DOHH2 (cell line): ENCODE data around the gene MOV10.
"Not testable (repeated sequence)": the region's sequence is repeated elsewhere in the genome, so short reads cannot be mapped to it uniquely, and the experiment has no call there.

Experiments used
- H3F3A ChIP-seq: fragments of 200-600 bp; sonication (generic), shearing (Covaris generic); 2 replicates; pipeline ENCODE4 v1.6.0; 2016; ENCODE audit warnings: antibody characterized with exemption, mild to moderate bottlenecking; ENCODE audit not compliant: control insufficient read depth, insufficient read depth
- H3K27ac ChIP-seq: fragments of 200-600 bp; sonication (generic); 2 replicates; pipeline ENCODE4 v1.5.1; 2014; ENCODE audit warnings: low read depth, mild to moderate bottlenecking, low read length, moderate library complexity
- H3K27me3 ChIP-seq: fragments of 200-600 bp; sonication (generic); 2 replicates; pipeline ENCODE4 v1.6.1; 2014; ENCODE audit warnings: mild to moderate bottlenecking, low read length, mixed read lengths; ENCODE audit not compliant: control insufficient read depth
- H3K36me3 ChIP-seq: fragments of 200-600 bp; sonication (generic); 2 replicates; pipeline ENCODE4 v1.6.1; 2014; ENCODE audit warnings: mild to moderate bottlenecking, low read length, moderate library complexity, mixed read lengths; ENCODE audit not compliant: control insufficient read depth
- H3K4me1 ChIP-seq: fragments of 200-600 bp; sonication (generic); 2 replicates; pipeline ENCODE4 v1.6.1; 2014; ENCODE audit warnings: mild to moderate bottlenecking, low read length, mixed read lengths; ENCODE audit not compliant: control insufficient read depth
- H3K4me2 ChIP-seq: fragments of 200-600 bp; sonication (generic); 2 replicates; pipeline ENCODE4 v1.6.0; 2014; ENCODE audit warnings: mild to moderate bottlenecking, low read length, moderate library complexity
- H3K4me3 ChIP-seq: fragments of 200-600 bp; sonication (generic); 2 replicates; pipeline ENCODE4 v1.5.1; 2014; ENCODE audit warnings: mild to moderate bottlenecking, low read length, mixed read lengths
- H3K79me2 ChIP-seq: fragments of 200-600 bp; sonication (generic); 2 replicates; pipeline ENCODE4 v1.6.1; 2014; ENCODE audit warnings: mild to moderate bottlenecking, low read length, mixed read lengths; ENCODE audit not compliant: control insufficient read depth
- H3K9me2 ChIP-seq: fragments of 200-600 bp; sonication (generic); replicated peaks from 2 replicates; pipeline ENCODE4 v1.6.1; 2014; ENCODE audit warnings: mild to moderate bottlenecking, low read length, mixed read lengths; ENCODE audit not compliant: control insufficient read depth
- H3K9me3 ChIP-seq: fragments of 200-600 bp; sonication (generic); 2 replicates; pipeline ENCODE4 v1.6.1; 2014; ENCODE audit warnings: antibody characterized with exemption, low read length, mixed read lengths; ENCODE audit not compliant: control insufficient read depth, insufficient read depth
- H4K20me1 ChIP-seq: fragments of 200-600 bp; sonication (generic); 2 replicates; pipeline ENCODE4 v1.6.0; 2014; ENCODE audit warnings: low read depth, mild to moderate bottlenecking, antibody characterized with exemption, low read length, moderate library complexity; ENCODE audit not compliant: control insufficient read depth, insufficient read depth
- CTCF ChIP-seq: fragments of 200-600 bp; sonication (generic); IDR thresholded peaks from one replicate; pipeline ENCODE4 v1.5.1; 2014; ENCODE audit warnings: antibody characterized with exemption, mild to moderate bottlenecking, low read depth, low read length; ENCODE audit not compliant: poor library complexity, severe bottlenecking
- EZH2phosphoT487 ChIP-seq: fragments of 200-600 bp; sonication (generic); IDR thresholded peaks from 2 replicates; pipeline ENCODE4 v1.6.1; 2017; ENCODE audit warnings: borderline replicate concordance, mild to moderate bottlenecking, antibody characterized with exemption, low read length, moderate library complexity, mixed read lengths

The MOV10 gene

GRCh38 chr1:112729011-112729410 is 54.6 kb downstream of the MOV10 start:
- peaks cover 35% of the 10 kb centered on the region for H3K4me1 ChIP-seq
- H3K4me3 ChIP-seq, H3K27ac ChIP-seq, H3K9me3 ChIP-seq, H3K27me3 ChIP-seq, H4K20me1 ChIP-seq, H3K79me2 ChIP-seq, H3F3A ChIP-seq, H3K4me2 ChIP-seq, H3K9me2 ChIP-seq, H3K36me3 ChIP-seq: not testable (repeated sequence)

DNA sequence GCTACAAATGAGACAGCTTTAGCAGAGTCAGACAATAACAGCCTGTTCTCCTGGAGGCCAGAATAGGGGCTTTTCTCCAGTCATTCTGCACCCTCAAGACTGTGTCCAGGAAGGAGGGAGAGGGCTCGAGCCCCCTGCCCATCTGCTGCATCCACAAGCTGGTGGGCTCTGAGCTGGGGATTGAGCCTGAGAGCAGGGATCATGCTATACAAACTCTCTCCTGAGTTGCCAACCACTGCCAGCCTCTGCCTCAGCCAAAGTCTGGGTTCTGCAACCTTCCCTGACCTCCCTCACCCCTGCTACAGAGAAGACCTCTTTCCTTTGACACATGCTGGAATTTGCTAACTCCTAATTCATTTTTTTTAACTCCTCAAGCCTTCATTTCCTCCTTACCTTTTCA is 55.5 kb downstream of the MOV10 start:
- H3K4me2 ChIP-seq: no peak overlapping the region
- H3K79me2 ChIP-seq: no peaks in the 10 kb centered on the region
- peaks cover 6% of the 10 kb centered on the region for H3K27me3 ChIP-seq
- TF ChIP-seq CTCF: no peak
- no peak for TF ChIP-seq EZH2phosphoT487
- H3K9me2 ChIP-seq: no peaks in the 10 kb centered on the region
- H3F3A ChIP-seq: no peaks in the 10 kb centered on the region
- no peak overlapping the region for H3K4me3 ChIP-seq
- no peaks in the 10 kb centered on the region for H4K20me1 ChIP-seq
- H3K36me3 ChIP-seq: no peaks in the 10 kb centered on the region
- H3K4me1 ChIP-seq: peaks cover 35% of the 10 kb centered on the region
- no peak overlapping the region for H3K27ac ChIP-seq
- no peaks in the 10 kb centered on the region for H3K9me3 ChIP-seq

DNA sequence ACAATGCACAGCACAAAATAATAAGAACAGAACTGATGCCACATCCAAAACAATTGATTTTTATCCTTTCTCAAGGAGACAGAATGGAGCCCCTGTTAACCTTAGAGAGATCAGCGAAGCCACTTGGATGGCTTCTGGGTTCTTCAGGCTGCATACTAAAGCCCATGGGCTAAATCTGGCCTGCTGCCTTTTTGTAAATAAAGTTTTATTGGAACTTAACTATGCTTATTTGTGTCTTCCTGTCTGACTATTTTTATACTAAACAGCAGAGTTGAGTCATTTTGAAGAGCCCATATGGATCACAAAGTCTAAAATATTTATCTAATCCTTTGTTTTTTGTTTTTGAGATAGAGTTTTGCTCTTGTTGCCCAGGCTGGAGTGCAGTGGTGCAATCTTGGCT is 57.0 kb downstream of the MOV10 start:
- Histone ChIP-seq H4K20me1 (no peaks in the 10 kb centered on the region), H3K4me2 (no peak overlapping the region), H3K27ac (no peak overlapping the region)

GRCh38 chr1:112735752-112736151 is 61.3 kb downstream of the MOV10 start:
- H3K4me1 ChIP-seq: peaks cover 24% of the 10 kb centered on the region
- peaks cover 24% of the 10 kb centered on the region for H3K27me3 ChIP-seq
- no peaks in the 10 kb centered on the region for H3K36me3 ChIP-seq
- TF ChIP-seq EZH2phosphoT487 (no peak), CTCF (no peak)
- no peak overlapping the region for H3K27ac ChIP-seq
- H4K20me1 ChIP-seq: no peaks in the 10 kb centered on the region
- H3K79me2 ChIP-seq: no peaks in the 10 kb centered on the region
- no peaks in the 10 kb centered on the region for H3K9me3 ChIP-seq
- no peaks in the 10 kb centered on the region for H3K9me2 ChIP-seq
- H3K4me3 ChIP-seq: no peak overlapping the region
- H3F3A ChIP-seq: no peaks in the 10 kb centered on the region
- H3K4me2 ChIP-seq: no peak overlapping the region

More for the DNA sequence above, 57.0 kb downstream of the MOV10 start:
- Histone ChIP-seq H3K36me3 (no peaks in the 10 kb centered on the region), H3K27me3 (peaks cover 6% of the 10 kb centered on the region), H3K9me2 (no peaks in the 10 kb centered on the region), H3K4me3 (no peak overlapping the region), H3K79me2 (no peaks in the 10 kb centered on the region), H3F3A (no peaks in the 10 kb centered on the region), H3K4me1 (peaks cover 35% of the 10 kb centered on the region), H3K9me3 (no peaks in the 10 kb centered on the region)
- TF ChIP-seq EZH2phosphoT487 (no peak), CTCF (no peak)
